Measurements from ENCODE around the gene FSD2. TPM values are rescaled to one million over a fixed set of nuclear protein-coding genes. Genes with fewer than 3 reads are reported as not detected.

The FSD2 gene
- total RNA-seq, 1 experiment from 2014 or later, result not detected

DNA sequence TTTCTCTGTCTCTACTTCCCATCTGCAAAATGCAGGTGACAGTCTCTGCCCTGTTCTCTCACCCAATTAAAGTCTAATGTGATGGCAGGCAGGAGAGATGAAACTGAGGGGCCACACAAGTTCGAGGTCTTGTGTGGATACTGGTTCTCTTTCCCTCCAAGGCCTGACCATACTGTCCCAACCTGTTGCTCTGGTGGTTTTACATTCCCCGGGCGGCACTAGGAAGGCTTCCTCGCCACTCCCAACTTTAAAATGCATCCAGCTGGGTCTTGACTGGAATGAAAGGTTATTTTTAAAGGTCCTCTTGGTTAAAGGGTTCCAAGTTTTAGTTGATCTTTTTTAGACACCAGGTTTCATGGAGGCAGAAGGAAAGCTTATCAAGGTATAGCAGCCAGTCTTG, 40.8 kb upstream of the FSD2 start:
- H3K27me3 Mint-ChIP-seq (ENCODE audit: low read depth), result no peaks in the 10 kb centered on the region
- Histone ChIP-seq H3K27ac (ENCODE audit: insufficient read length, low read depth, low read length) (no peak overlapping the region), H3T11ph (ENCODE audit: low read length) (no peak overlapping the region), H3K18ac (ENCODE audit: insufficient read length, low read depth, low read length) (no peak overlapping the region), H2BK5ac (ENCODE audit: insufficient read length, low read length) (no peak overlapping the region), H3K23ac (ENCODE audit: insufficient read length, low read depth, low read length) (no peak overlapping the region), H3K9ac (ENCODE audit: extremely low read depth, insufficient read length, low read length) (no peak overlapping the region), H2BK15ac (ENCODE audit: low read depth, low read length) (no peak overlapping the region), H4K20me1 (ENCODE audit: control insufficient read depth, insufficient read depth, insufficient read length) (no peaks in the 10 kb centered on the region), H2BK20ac (ENCODE audit: low read depth, low read length, poor library complexity, severe bottlenecking) (no peak overlapping the region), H3K9me3 (ENCODE audit: control insufficient read depth, low read depth, low read length) (no peaks in the 10 kb centered on the region), H2AK5ac (ENCODE audit: insufficient read length, low read length) (no peak overlapping the region), H3K4me1 (ENCODE audit: insufficient read depth, low read length) (no peaks in the 10 kb centered on the region), H4K91ac (ENCODE audit: insufficient read length, low read depth, low read length) (no peak overlapping the region), H2BK12ac (ENCODE audit: insufficient read length, low read depth, low read length) (no peak overlapping the region), H2BK120ac (ENCODE audit: low read depth, low read length, poor library complexity, severe bottlenecking) (no peak overlapping the region), H4K5ac (ENCODE audit: insufficient read length, low read depth, low read length) (no peak overlapping the region), H3K79me2 (ENCODE audit: insufficient read depth, low read length) (no peaks in the 10 kb centered on the region), H3K79me1 (ENCODE audit: insufficient read depth, low read depth, low read length, poor library complexity, severe bottlenecking) (no peaks in the 10 kb centered on the region), H3K4me2 (ENCODE audit: insufficient read depth, insufficient read length, low read length) (no peak overlapping the region), H2AFZ (ENCODE audit: low read length) (no peak overlapping the region), H3K23me2 (ENCODE audit: insufficient read length, low read depth, low read length, poor library complexity, severe bottlenecking) (no peaks in the 10 kb centered on the region), H4K8ac (replicated peaks; ENCODE audit: insufficient read length, low read depth, low read length) (no peak overlapping the region), H3K56ac (ENCODE audit: insufficient read length, low read depth, low read length) (no peak overlapping the region), H3K14ac (ENCODE audit: insufficient read depth, low read length) (no peak overlapping the region), H3K27me3 (ENCODE audit: insufficient read depth, low read length) (no peaks in the 10 kb centered on the region), H3K4ac (ENCODE audit: low read depth, low read length) (no peak overlapping the region)
- no peak overlapping the region; a peak in 1 of 7 replicates for H3K27ac Mint-ChIP-seq
- H3K9me3 Mint-ChIP-seq, result no peaks in the 10 kb centered on the region
- TF ChIP-seq, protein P1, sequence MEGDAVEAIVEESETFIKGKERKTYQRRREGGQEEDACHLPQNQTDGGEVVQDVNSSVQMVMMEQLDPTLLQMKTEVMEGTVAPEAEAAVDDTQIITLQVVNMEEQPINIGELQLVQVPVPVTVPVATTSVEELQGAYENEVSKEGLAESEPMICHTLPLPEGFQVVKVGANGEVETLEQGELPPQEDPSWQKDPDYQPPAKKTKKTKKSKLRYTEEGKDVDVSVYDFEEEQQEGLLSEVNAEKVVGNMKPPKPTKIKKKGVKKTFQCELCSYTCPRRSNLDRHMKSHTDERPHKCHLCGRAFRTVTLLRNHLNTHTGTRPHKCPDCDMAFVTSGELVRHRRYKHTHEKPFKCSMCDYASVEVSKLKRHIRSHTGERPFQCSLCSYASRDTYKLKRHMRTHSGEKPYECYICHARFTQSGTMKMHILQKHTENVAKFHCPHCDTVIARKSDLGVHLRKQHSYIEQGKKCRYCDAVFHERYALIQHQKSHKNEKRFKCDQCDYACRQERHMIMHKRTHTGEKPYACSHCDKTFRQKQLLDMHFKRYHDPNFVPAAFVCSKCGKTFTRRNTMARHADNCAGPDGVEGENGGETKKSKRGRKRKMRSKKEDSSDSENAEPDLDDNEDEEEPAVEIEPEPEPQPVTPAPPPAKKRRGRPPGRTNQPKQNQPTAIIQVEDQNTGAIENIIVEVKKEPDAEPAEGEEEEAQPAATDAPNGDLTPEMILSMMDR (conservative IDR thresholded peaks at IDR 0.05), result no peak
- WGBS (ENCODE audit: extremely low coverage, insufficient read length, low lambda C conversion rate), result no CpG with 5 or more reads among the region's 4 CpGs
- peaks cover 14 to 20% of the 10 kb centered on the region in 2 experiments for H3K4me1 Mint-ChIP-seq
- no peak overlapping the region for H3K4me3 Mint-ChIP-seq
- no peaks in the 10 kb centered on the region for H3K36me3 Mint-ChIP-seq (ENCODE audit: insufficient read depth in 1 of 3, low read depth in 3 of 3)
- DNase-seq, result no peak
